ENCODE measurements around the gene CRNN. TPM values are rescaled to one million over a fixed set of nuclear protein-coding genes. Genes with fewer than 3 reads are reported as not detected.

Gene CRNN
- polyA plus RNA-seq, 1 donor from 2014 or later: not detected

DNA sequence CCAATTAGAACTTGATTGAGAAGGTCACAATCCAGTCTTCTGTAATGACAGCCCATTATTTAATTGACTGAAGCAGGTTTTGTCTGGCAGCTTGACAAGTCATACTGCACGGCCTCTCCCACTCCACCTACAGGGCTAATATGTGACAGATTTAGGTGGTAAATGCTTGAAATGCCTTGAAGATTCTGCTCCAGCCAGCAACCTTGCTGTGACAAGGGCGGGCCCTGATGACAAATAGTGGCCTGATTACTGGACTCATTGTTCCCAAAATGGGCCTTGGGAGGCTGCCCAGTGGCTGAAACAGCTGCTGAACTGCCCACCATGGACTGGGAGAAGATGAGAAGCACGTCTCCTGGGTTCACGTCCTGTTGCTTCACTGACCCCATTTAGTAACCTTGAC, 30.0 kb upstream of the CRNN start:
- no peak overlapping the region for H3K27ac ChIP-seq (ENCODE audit: low read length)
- H4K20me1 ChIP-seq (ENCODE audit: insufficient read depth): no peaks in the 10 kb centered on the region
- peaks cover 7% of the 10 kb centered on the region for H3K9me3 ChIP-seq (ENCODE audit: low read length)
- H3K4me2 ChIP-seq (ENCODE audit: low read length): no peak overlapping the region
- no peaks in the 10 kb centered on the region for H3K79me2 ChIP-seq (replicated peaks; ENCODE audit: insufficient read depth, low read length)
- no peak overlapping the region for H3K4me3 ChIP-seq (ENCODE audit: low read length)
- no peaks in the 10 kb centered on the region for H3K27me3 ChIP-seq (ENCODE audit: insufficient read depth, low read depth, low read length)
- H3K36me3 ChIP-seq (ENCODE audit: insufficient read depth, low read length): no peaks in the 10 kb centered on the region
- no peaks in the 10 kb centered on the region for H3F3A ChIP-seq (ENCODE audit: insufficient read depth, low read length, poor library complexity, severe bottlenecking)
- H3K9ac ChIP-seq (ENCODE audit: low read length): no peak overlapping the region
- no peaks in the 10 kb centered on the region for H3K9me2 ChIP-seq (ENCODE audit: insufficient read depth, low read length)
- H2AFZ ChIP-seq (ENCODE audit: low read depth, low read length): no peak overlapping the region
- TF ChIP-seq POLR2AphosphoS5 (IDR thresholded peaks at IDR 0.05): no peak
- TF ChIP-seq TAF1 (IDR thresholded peaks at IDR 0.05; ENCODE audit: low read depth): no peak
- TF ChIP-seq EP300 (conservative IDR thresholded peaks at IDR 0.05; ENCODE audit: poor library complexity, severe bottlenecking): no peak
- TF ChIP-seq MXI1 (conservative IDR thresholded peaks at IDR 0.05; ENCODE audit: poor library complexity, severe bottlenecking): no peak
- TF ChIP-seq, protein P1, sequence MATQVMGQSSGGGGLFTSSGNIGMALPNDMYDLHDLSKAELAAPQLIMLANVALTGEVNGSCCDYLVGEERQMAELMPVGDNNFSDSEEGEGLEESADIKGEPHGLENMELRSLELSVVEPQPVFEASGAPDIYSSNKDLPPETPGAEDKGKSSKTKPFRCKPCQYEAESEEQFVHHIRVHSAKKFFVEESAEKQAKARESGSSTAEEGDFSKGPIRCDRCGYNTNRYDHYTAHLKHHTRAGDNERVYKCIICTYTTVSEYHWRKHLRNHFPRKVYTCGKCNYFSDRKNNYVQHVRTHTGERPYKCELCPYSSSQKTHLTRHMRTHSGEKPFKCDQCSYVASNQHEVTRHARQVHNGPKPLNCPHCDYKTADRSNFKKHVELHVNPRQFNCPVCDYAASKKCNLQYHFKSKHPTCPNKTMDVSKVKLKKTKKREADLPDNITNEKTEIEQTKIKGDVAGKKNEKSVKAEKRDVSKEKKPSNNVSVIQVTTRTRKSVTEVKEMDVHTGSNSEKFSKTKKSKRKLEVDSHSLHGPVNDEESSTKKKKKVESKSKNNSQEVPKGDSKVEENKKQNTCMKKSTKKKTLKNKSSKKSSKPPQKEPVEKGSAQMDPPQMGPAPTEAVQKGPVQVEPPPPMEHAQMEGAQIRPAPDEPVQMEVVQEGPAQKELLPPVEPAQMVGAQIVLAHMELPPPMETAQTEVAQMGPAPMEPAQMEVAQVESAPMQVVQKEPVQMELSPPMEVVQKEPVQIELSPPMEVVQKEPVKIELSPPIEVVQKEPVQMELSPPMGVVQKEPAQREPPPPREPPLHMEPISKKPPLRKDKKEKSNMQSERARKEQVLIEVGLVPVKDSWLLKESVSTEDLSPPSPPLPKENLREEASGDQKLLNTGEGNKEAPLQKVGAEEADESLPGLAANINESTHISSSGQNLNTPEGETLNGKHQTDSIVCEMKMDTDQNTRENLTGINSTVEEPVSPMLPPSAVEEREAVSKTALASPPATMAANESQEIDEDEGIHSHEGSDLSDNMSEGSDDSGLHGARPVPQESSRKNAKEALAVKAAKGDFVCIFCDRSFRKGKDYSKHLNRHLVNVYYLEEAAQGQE (IDR thresholded peaks at IDR 0.05; ENCODE audit: borderline replicate concordance): no peak
- TF ChIP-seq SMC3 (conservative IDR thresholded peaks at IDR 0.05; ENCODE audit: poor library complexity): no peak
- TF ChIP-seq, protein P2, sequence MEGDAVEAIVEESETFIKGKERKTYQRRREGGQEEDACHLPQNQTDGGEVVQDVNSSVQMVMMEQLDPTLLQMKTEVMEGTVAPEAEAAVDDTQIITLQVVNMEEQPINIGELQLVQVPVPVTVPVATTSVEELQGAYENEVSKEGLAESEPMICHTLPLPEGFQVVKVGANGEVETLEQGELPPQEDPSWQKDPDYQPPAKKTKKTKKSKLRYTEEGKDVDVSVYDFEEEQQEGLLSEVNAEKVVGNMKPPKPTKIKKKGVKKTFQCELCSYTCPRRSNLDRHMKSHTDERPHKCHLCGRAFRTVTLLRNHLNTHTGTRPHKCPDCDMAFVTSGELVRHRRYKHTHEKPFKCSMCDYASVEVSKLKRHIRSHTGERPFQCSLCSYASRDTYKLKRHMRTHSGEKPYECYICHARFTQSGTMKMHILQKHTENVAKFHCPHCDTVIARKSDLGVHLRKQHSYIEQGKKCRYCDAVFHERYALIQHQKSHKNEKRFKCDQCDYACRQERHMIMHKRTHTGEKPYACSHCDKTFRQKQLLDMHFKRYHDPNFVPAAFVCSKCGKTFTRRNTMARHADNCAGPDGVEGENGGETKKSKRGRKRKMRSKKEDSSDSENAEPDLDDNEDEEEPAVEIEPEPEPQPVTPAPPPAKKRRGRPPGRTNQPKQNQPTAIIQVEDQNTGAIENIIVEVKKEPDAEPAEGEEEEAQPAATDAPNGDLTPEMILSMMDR (IDR thresholded peaks at IDR 0.05; ENCODE audit: poor library complexity, severe bottlenecking): no peak
- TF ChIP-seq RAD21 (conservative IDR thresholded peaks at IDR 0.05): no peak
- TF ChIP-seq EZH2 (IDR thresholded peaks at IDR 0.05; ENCODE audit: borderline replicate concordance, insufficient read depth, low read length, poor library complexity, severe bottlenecking): no peak

DNA sequence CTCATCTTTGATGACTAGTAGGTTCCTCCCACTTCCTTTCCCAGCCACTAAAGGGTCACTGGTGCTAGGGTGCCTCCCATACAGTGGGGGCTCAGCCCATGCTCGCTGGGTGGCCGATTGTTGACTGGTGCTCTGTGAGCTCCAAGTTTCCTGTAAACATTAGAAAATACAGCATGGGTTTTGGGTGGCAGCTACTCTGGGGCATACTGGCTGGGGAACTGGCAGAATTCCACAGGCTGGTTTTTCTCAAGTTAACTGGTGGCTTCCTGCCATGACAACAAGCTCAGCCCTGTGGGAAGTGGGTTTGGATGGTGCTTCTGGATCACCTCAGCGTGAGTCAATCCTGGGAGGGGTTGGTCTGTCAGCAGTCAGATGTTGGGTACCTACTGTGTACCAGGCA, 28.7 kb upstream of the CRNN start:
- Histone ChIP-seq H2AFZ (ENCODE audit: low read depth, low read length) (no peak overlapping the region), H3K27me3 (ENCODE audit: insufficient read depth, low read depth, low read length) (no peaks in the 10 kb centered on the region), H3K4me2 (ENCODE audit: low read length) (no peak overlapping the region), H3K27ac (ENCODE audit: low read length) (no peak overlapping the region), H3K9me2 (ENCODE audit: insufficient read depth, low read length) (no peaks in the 10 kb centered on the region), H3K79me2 (replicated peaks; ENCODE audit: insufficient read depth, low read length) (no peaks in the 10 kb centered on the region), H3K9me3 (ENCODE audit: low read length) (peaks cover 7% of the 10 kb centered on the region), H4K20me1 (ENCODE audit: insufficient read depth) (no peaks in the 10 kb centered on the region), H3K9ac (ENCODE audit: low read length) (no peak overlapping the region), H3K4me3 (ENCODE audit: low read length) (no peak overlapping the region), H3F3A (ENCODE audit: insufficient read depth, low read length, poor library complexity, severe bottlenecking) (no peaks in the 10 kb centered on the region), H3K36me3 (ENCODE audit: insufficient read depth, low read length) (no peaks in the 10 kb centered on the region)
- TF ChIP-seq EP300 (conservative IDR thresholded peaks at IDR 0.05; ENCODE audit: poor library complexity, severe bottlenecking): no peak
- no peak for TF ChIP-seq EZH2 (IDR thresholded peaks at IDR 0.05; ENCODE audit: borderline replicate concordance, insufficient read depth, low read length, poor library complexity, severe bottlenecking)
- TF ChIP-seq, protein P2 (IDR thresholded peaks at IDR 0.05; ENCODE audit: poor library complexity, severe bottlenecking): no peak
- TF ChIP-seq POLR2AphosphoS5 (IDR thresholded peaks at IDR 0.05): no peak
- TF ChIP-seq RAD21 (conservative IDR thresholded peaks at IDR 0.05): no peak

Data from neural cell (in vitro differentiated cells).